Hepatocyte (in vitro differentiated cells): ENCODE results near the gene SHANK2. TPM values are rescaled to one million over a fixed set of nuclear protein-coding genes. Genes with fewer than 3 reads are reported as not detected.

Experiments used
- DNase-seq: peaks from one replicate; pipeline ENCODE4 v3.0.0-alpha.2; 2016; ENCODE audit warnings: low spot score
- H2AFZ ChIP-seq: fragments of 200-600 bp; sonication (generic); 2 replicates; pipeline ENCODE4 v1.6.0; 2016; ENCODE audit warnings: antibody characterized with exemption, mild to moderate bottlenecking
- H3K27ac ChIP-seq: fragments of 200-600 bp; sonication (generic); 2 replicates; pipeline ENCODE4 v1.5.1; 2016; ENCODE audit warnings: mild to moderate bottlenecking
- H3K27me3 ChIP-seq: fragments of 200-600 bp; sonication (generic); 2 replicates; pipeline ENCODE4 v1.6.1; 2016
- H3K36me3 ChIP-seq: fragments of 200-600 bp; sonication (generic); replicated peaks from 2 replicates; pipeline ENCODE4 v1.5.1; 2016; ENCODE audit warnings: low read depth; ENCODE audit not compliant: insufficient read depth
- H3K4me1 ChIP-seq: fragments of 200-600 bp; sonication (generic); 2 replicates; pipeline ENCODE4 v1.5.1; 2016; ENCODE audit warnings: mild to moderate bottlenecking, moderate library complexity; ENCODE audit not compliant: insufficient read depth
- H3K4me2 ChIP-seq: fragments of 200-600 bp; sonication (generic); 2 replicates; pipeline ENCODE4 v1.6.0; 2016
- H3K4me3 ChIP-seq: fragments of 200-600 bp; sonication (generic); 2 replicates; pipeline ENCODE4 v1.5.1; 2016; ENCODE audit warnings: mild to moderate bottlenecking
- H3K79me2 ChIP-seq: fragments of 200-600 bp; sonication (generic); 2 replicates; pipeline ENCODE4 v1.6.0; 2017; ENCODE audit warnings: mild to moderate bottlenecking
- H3K9me2 ChIP-seq: fragments of 200-600 bp; sonication (generic); replicated peaks from 2 replicates; pipeline ENCODE4 v1.6.0; 2017; ENCODE audit warnings: mild to moderate bottlenecking; ENCODE audit not compliant: insufficient read depth
- H3K9me3 ChIP-seq: fragments of 200-600 bp; sonication (generic); 2 replicates; pipeline ENCODE4 v1.5.1; 2016; ENCODE audit warnings: low read depth, mild to moderate bottlenecking
- H4K20me1 ChIP-seq: fragments of 200-600 bp; sonication (generic); 2 replicates; pipeline ENCODE4 v1.6.0; 2016; ENCODE audit warnings: mild to moderate bottlenecking; ENCODE audit not compliant: insufficient read depth, poor library complexity, severe bottlenecking
- EZH2 ChIP-seq: fragments of 200-600 bp; sonication (generic); IDR thresholded peaks from 2 replicates; pipeline ENCODE4 v1.6.1; 2016; ENCODE audit warnings: antibody characterized with exemption, mild to moderate bottlenecking, borderline replicate concordance
- EZH2phosphoT487 ChIP-seq: fragments of 200-600 bp; sonication (generic); IDR thresholded peaks from one replicate; pipeline ENCODE4 v1.6.1; 2018; ENCODE audit warnings: antibody characterized with exemption, mild to moderate bottlenecking, low read depth, moderate library complexity; ENCODE audit not compliant: unreplicated experiment, severe bottlenecking
- WGBS: methylation state at CpG from one replicate; pipeline ENCODE4 v1.1.6; 2016; ENCODE audit warnings: low lambda C conversion rate; ENCODE audit errors: missing lambda C conversion rate; 5-methylcytosine and 5-hydroxymethylcytosine counted together
- polyA plus RNA-seq: library from polyadenylated mRNA; unstranded; fragments of >200 nt; fragmentation: Nextera tagmentation; extraction: Ambion mirVana; gene quantifications from 2 replicates; pipeline ENCODE4 v1.2.1, GENCODE V29; 2016
- total RNA-seq: library from RNA; depleted of rRNA; stranded (reverse); fragments of >200 nt; gene quantifications from 2 replicates; pipeline ENCODE4 v1.2.3, GENCODE V29; 2014
- TF ChIP-seq, protein P1 (sequence below): fragments of 200-600 bp; sonication (generic); IDR thresholded peaks from 2 replicates; pipeline ENCODE4 v1.5.1; 2016; ENCODE audit warnings: antibody characterized with exemption, mild to moderate bottlenecking; ENCODE audit not compliant: poor library complexity

Gene SHANK2
- total and polyA plus RNA-seq, 2 experiments from 2014 or later: 17.3 to 20.7 TPM

DNA sequence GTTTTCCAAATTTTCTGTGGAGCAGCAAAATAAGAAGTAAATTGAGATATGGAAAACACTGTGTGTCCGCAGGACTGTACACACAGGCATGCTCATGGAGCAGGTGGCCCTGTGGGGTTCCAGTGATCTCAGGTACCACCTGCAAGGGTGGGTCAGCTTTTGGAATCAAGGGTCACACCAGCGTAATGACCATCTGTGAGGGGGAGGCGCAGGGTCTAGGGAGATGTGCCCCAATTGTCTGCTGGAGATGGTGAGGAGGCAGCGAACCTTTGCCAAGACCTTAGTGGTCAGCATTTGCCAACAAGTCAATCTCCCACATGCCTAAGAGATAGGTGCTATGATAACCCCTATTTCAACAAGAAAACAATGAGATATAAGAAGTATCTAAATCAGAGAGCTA lies 49.4 kb downstream of the SHANK2 start:
- no peaks in the 10 kb centered on the region for H3K27me3 ChIP-seq
- no peak for TF ChIP-seq EZH2
- TF ChIP-seq, protein P1, sequence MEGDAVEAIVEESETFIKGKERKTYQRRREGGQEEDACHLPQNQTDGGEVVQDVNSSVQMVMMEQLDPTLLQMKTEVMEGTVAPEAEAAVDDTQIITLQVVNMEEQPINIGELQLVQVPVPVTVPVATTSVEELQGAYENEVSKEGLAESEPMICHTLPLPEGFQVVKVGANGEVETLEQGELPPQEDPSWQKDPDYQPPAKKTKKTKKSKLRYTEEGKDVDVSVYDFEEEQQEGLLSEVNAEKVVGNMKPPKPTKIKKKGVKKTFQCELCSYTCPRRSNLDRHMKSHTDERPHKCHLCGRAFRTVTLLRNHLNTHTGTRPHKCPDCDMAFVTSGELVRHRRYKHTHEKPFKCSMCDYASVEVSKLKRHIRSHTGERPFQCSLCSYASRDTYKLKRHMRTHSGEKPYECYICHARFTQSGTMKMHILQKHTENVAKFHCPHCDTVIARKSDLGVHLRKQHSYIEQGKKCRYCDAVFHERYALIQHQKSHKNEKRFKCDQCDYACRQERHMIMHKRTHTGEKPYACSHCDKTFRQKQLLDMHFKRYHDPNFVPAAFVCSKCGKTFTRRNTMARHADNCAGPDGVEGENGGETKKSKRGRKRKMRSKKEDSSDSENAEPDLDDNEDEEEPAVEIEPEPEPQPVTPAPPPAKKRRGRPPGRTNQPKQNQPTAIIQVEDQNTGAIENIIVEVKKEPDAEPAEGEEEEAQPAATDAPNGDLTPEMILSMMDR: no peak
- TF ChIP-seq EZH2phosphoT487: no peak
- no peak for DNase-seq
- no peak overlapping the region for H3K4me2 ChIP-seq
- H3K9me2 ChIP-seq: no peaks in the 10 kb centered on the region
- no peak overlapping the region for H2AFZ ChIP-seq
- H3K4me1 ChIP-seq: peaks cover 12% of the 10 kb centered on the region
- H3K27ac ChIP-seq: no peak overlapping the region
- no peak overlapping the region for H3K4me3 ChIP-seq
- peaks cover 11% of the 10 kb centered on the region for H3K79me2 ChIP-seq
- H3K36me3 ChIP-seq: no peaks in the 10 kb centered on the region
- WGBS: 98% methylated on average over 4 of the region's 4 CpGs
- H3K9me3 ChIP-seq: no peaks in the 10 kb centered on the region
- peaks cover 3% of the 10 kb centered on the region for H4K20me1 ChIP-seq

DNA sequence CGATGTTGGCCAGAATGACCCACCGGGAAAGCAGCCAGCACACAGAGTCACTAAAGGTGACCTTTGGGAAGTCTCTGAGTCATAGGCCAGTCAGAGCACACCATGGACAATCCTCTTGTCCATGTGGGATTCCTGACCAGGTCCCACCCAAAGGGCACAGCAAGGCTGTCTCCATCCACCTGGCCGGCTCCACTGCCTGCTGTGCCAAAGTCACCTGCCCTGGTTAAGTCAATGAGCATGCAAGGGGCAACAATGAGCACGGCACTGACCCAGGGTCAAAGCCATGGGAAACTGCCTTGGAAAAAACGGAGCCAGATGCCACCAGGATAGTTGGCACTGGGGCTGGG lies 49.8 kb downstream of the SHANK2 start:
- no peaks in the 10 kb centered on the region for H3K9me3 ChIP-seq
- H2AFZ ChIP-seq: no peak overlapping the region
- no peak overlapping the region for H3K4me2 ChIP-seq
- no peak overlapping the region for H3K4me3 ChIP-seq
- no peaks in the 10 kb centered on the region for H3K27me3 ChIP-seq
- TF ChIP-seq EZH2 (no peak), EZH2phosphoT487 (no peak)
- TF ChIP-seq, protein P1: no peak
- H3K36me3 ChIP-seq: no peaks in the 10 kb centered on the region
- WGBS: 98% methylated on average over 5 of the region's 5 CpGs
- DNase-seq: no peak
- no peaks in the 10 kb centered on the region for H3K9me2 ChIP-seq
- peaks cover 12% of the 10 kb centered on the region for H3K4me1 ChIP-seq
- H3K27ac ChIP-seq: no peak overlapping the region
- peaks cover 3% of the 10 kb centered on the region for H4K20me1 ChIP-seq
- H3K79me2 ChIP-seq: peaks cover 11% of the 10 kb centered on the region

Other genes with a start within 250 kb of the SHANK2 start
- 140 and 159 TPM in 2 replicates for gene DHCR7, start 195.8 kb upstream of the SHANK2 start, total RNA-seq
- 267 and 303 TPM in 2 replicates for gene DHCR7, start 195.8 kb upstream of the SHANK2 start, polyA plus RNA-seq
- gene NADSYN1, start 200.6 kb upstream of the SHANK2 start, total RNA-seq: 42.0 and 49.1 TPM in 2 replicates
- 43.7 and 68.7 TPM in 2 replicates for gene NADSYN1, start 200.6 kb upstream of the SHANK2 start, polyA plus RNA-seq